LHCN-M2 (cell line): ENCODE data around the gene SEC24A. TPM values are rescaled to one million over a fixed set of nuclear protein-coding genes. Genes with fewer than 3 reads are reported as not detected.
"Not testable (repeated sequence)": the region's sequence is repeated elsewhere in the genome, so short reads cannot be mapped to it uniquely, and the experiment has no call there.

Experiments
- DNase-seq: peaks from one replicate; pipeline ENCODE4 v3.0.0-alpha.2; 2012; ENCODE audit warnings: low read depth
- total RNA-seq: library from RNA; depleted of rRNA; stranded (reverse); fragments of >200 nt; gene quantifications from 2 replicates; pipeline ENCODE4 v1.2.3, GENCODE V29; 2014; rRNA removed

Gene SEC24A
- total RNA-seq, 1 experiment from 2014 or later: 20.1 TPM

- no peak for DNase-seq
Observed at GRCh38 chr5:134741052-134741451, 92.5 kb downstream of the SEC24A start.

- no peak for DNase-seq
Observed at GRCh38 chr5:134742134-134742533, 93.5 kb downstream of the SEC24A start.

- DNase-seq: no peak
Observed at GRCh38 chr5:134749415-134749814, 100.8 kb downstream of the SEC24A start.

- no peak for DNase-seq
Observed at GRCh38 chr5:134758176-134758503, 109.6 kb downstream of the SEC24A start.

- DNase-seq: peak; percentile 90
Observed at GRCh38 chr5:134758504-134759341, 110.1 kb downstream of the SEC24A start, which contains the start of gene DDX46. DDX46 (plus strand) TSS chr5:134758779; CDS start chr5:134758939, 160 bp downstream.

- not testable (repeated sequence) for DNase-seq
Observed at GRCh38 chr5:134767528-134768291, 119.1 kb downstream of the SEC24A start.

- peak; percentile 30 for DNase-seq
Observed at GRCh38 chr5:134769206-134769605, 120.6 kb downstream of the SEC24A start.

- DNase-seq: no peak
Observed at GRCh38 chr5:134772461-134773125, 124.0 kb downstream of the SEC24A start.

GRCh38 chr5:134777366-134777765 lies 128.8 kb downstream of the SEC24A start:
- no peak for DNase-seq

Other genes with a start within 250 kb of the SEC24A start
- 40.8 and 43.3 TPM in 2 replicates for gene CDKN2AIPNL, start 236.9 kb upstream of the SEC24A start, total RNA-seq
- 34.0 and 34.4 TPM in 2 replicates for gene JADE2, start 123.1 kb upstream of the SEC24A start, total RNA-seq
- 49.7 and 68.7 TPM in 2 replicates for gene SAR1B, start 16.0 kb upstream of the SEC24A start, total RNA-seq
- 20.8 and 21.0 TPM in 2 replicates for gene CAMLG, start 89.8 kb downstream of the SEC24A start, total RNA-seq
- gene DDX46, start 110.0 kb downstream of the SEC24A start, total RNA-seq: 24.4 and 29.4 TPM in 2 replicates
- 46.0 and 60.2 TPM in 2 replicates for gene C5orf24, start 197.2 kb downstream of the SEC24A start, total RNA-seq
- 108 and 126 TPM in 2 replicates for gene TXNDC15, start 225.6 kb downstream of the SEC24A start, total RNA-seq